A549 (cell line): Measurements from ENCODE around the gene MGMT.

ENCODE experiments used
- BHLHE40 ChIP-seq: IDR thresholded peaks from 2 replicates; pipeline ENCODE4 v1.6.1; 2012; ENCODE audit warnings: low read depth, low read length, inconsistent platforms
- CEBPB ChIP-seq, 2 experiments: fragments of >200 bp in 1 of 2; sonication (Bioruptor Twin) in 1 of 2; formaldehyde crosslinking in 1 of 2; IDR thresholded peaks; 2 replicates each; pipeline ENCODE4 v1.6.1; 2012 to 2016
- EHMT2 ChIP-seq: fragments of 200-600 bp; sonication (generic); IDR thresholded peaks from 2 replicates; pipeline ENCODE4 v1.6.1; 2016; ENCODE audit warnings: antibody characterized with exemption, low read depth, mild to moderate bottlenecking, moderate library complexity
- EP300 ChIP-seq, 2 experiments: fragments of >200 bp; sonication (Bioruptor Twin); formaldehyde crosslinking; IDR thresholded peaks; 2 replicates in 1 of 2; 3 replicates in 1 of 2; pipeline ENCODE4 v1.6.1; 2016 to 2017
- JUN ChIP-seq, 2 experiments: fragments of >200 bp; sonication (Bioruptor Twin); formaldehyde crosslinking; IDR thresholded peaks; 2 replicates in 1 of 2; 3 replicates in 1 of 2; pipeline ENCODE4 v1.6.1; 2016 to 2017
- NR3C1 ChIP-seq: fragments of >200 bp; sonication (Bioruptor Twin); formaldehyde crosslinking; IDR thresholded peaks from 3 replicates; pipeline ENCODE4 v1.6.1; 2017
- POLR2A ChIP-seq: IDR thresholded peaks from 2 replicates; pipeline ENCODE4 v1.6.1; 2012; ENCODE audit warnings: mild to moderate bottlenecking, low read length
- RFX5 ChIP-seq: fragments of 450-650 bp; IDR thresholded peaks from 2 replicates; pipeline ENCODE4 v1.7.1; 2014; ENCODE audit warnings: antibody characterized with exemption, mild to moderate bottlenecking, moderate library complexity
- TF ChIP-seq, protein P1 (sequence below): fragments of >200 bp; sonication (Bioruptor Twin); formaldehyde crosslinking; IDR thresholded peaks from 3 replicates; pipeline ENCODE4 v1.5.1; 2016
- TF ChIP-seq, protein P2 (sequence below): IDR thresholded peaks from 2 replicates; pipeline ENCODE4 v1.6.1; 2012
- TF ChIP-seq, protein P3 (sequence below): IDR thresholded peaks from 2 replicates; pipeline ENCODE4 v1.6.1; 2012

DNA sequence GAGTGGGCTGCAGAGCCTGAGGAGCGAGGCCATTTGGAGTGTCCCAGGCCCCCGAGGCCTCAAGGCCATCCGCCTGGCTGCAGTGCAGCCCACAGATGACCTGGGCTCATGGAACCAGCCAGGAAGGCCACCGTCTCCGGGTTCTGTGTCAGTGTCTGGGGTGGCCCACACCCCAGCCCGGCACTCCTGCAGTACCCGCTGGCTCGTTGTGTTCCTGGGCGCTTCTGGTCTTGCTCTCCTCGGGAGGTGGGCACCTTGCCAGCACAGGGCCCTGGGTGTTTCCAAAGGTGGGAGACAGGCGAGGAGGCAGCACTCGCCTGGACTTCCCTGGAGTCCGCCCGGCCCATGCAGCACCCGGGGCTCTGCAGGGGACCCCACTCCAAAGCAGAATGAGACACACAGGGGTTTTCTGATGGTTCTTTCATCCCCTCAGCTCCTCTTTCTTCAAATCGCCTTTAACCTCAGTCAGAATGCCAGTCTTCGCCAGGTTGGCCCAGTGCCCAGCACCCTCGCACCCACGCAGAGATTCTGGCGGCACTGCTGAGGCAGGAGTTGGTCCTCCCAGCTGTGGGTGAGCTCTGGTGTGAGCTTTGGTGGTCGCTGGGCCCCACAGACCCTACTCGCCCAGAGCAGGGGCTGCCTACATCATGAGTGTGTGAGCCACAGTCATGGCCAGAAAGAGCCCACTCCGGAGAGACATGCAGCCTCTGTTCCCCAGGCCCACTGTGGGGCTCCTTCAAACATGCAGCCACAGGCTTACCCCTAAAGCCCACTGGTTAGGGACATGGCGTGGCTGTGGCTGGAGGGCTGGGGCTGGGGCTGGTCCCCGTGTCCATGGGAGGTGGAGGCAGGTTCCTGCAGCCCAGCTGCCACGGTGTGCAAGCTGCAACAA, 341.3 kb downstream of the MGMT start:
- TF ChIP-seq, protein P1, sequence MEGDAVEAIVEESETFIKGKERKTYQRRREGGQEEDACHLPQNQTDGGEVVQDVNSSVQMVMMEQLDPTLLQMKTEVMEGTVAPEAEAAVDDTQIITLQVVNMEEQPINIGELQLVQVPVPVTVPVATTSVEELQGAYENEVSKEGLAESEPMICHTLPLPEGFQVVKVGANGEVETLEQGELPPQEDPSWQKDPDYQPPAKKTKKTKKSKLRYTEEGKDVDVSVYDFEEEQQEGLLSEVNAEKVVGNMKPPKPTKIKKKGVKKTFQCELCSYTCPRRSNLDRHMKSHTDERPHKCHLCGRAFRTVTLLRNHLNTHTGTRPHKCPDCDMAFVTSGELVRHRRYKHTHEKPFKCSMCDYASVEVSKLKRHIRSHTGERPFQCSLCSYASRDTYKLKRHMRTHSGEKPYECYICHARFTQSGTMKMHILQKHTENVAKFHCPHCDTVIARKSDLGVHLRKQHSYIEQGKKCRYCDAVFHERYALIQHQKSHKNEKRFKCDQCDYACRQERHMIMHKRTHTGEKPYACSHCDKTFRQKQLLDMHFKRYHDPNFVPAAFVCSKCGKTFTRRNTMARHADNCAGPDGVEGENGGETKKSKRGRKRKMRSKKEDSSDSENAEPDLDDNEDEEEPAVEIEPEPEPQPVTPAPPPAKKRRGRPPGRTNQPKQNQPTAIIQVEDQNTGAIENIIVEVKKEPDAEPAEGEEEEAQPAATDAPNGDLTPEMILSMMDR = no peak
- TF ChIP-seq EHMT2 (no peak), POLR2A (no peak), RFX5 (no peak), NR3C1 (no peak), JUN (IDR thresholded peaks at IDR 0.05) (no peak), CEBPB (IDR thresholded peaks at IDR 0.05) (no peak), BHLHE40 (no peak), EP300 (IDR thresholded peaks at IDR 0.05) (no peak)
- TF ChIP-seq, protein P2, sequence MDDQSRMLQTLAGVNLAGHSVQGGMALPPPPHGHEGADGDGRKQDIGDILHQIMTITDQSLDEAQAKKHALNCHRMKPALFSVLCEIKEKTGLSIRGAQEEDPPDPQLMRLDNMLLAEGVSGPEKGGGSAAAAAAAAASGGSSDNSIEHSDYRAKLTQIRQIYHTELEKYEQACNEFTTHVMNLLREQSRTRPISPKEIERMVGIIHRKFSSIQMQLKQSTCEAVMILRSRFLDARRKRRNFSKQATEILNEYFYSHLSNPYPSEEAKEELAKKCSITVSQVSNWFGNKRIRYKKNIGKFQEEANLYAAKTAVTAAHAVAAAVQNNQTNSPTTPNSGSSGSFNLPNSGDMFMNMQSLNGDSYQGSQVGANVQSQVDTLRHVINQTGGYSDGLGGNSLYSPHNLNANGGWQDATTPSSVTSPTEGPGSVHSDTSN = no peak
- TF ChIP-seq, protein P3, sequence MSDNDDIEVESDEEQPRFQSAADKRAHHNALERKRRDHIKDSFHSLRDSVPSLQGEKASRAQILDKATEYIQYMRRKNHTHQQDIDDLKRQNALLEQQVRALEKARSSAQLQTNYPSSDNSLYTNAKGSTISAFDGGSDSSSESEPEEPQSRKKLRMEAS = no peak
